Activated naive CD8-positive, alpha-beta T cell (primary cell): ENCODE measurements around the gene NPAS3.

ENCODE experiments used
- H3K27ac Mint-ChIP-seq: one replicate; pipeline ENCODE4 v1.8.0; 2021; ENCODE audit warnings: mixed read lengths
- H3K27me3 Mint-ChIP-seq: one replicate; pipeline ENCODE4 v1.8.0; 2021; ENCODE audit warnings: mixed read lengths
- H3K36me3 Mint-ChIP-seq: one replicate; pipeline ENCODE4 v1.8.0; 2021; ENCODE audit warnings: mixed read lengths
- H3K4me1 Mint-ChIP-seq: one replicate; pipeline ENCODE4 v1.8.0; 2021; ENCODE audit warnings: low read depth, mixed read lengths
- H3K4me3 Mint-ChIP-seq: one replicate; pipeline ENCODE4 v1.8.0; 2021; ENCODE audit warnings: mild to moderate bottlenecking, mixed read lengths
- H3K9me3 Mint-ChIP-seq: one replicate; pipeline ENCODE4 v1.8.0; 2021; ENCODE audit warnings: low read depth, mixed read lengths

Gene NPAS3

DNA sequence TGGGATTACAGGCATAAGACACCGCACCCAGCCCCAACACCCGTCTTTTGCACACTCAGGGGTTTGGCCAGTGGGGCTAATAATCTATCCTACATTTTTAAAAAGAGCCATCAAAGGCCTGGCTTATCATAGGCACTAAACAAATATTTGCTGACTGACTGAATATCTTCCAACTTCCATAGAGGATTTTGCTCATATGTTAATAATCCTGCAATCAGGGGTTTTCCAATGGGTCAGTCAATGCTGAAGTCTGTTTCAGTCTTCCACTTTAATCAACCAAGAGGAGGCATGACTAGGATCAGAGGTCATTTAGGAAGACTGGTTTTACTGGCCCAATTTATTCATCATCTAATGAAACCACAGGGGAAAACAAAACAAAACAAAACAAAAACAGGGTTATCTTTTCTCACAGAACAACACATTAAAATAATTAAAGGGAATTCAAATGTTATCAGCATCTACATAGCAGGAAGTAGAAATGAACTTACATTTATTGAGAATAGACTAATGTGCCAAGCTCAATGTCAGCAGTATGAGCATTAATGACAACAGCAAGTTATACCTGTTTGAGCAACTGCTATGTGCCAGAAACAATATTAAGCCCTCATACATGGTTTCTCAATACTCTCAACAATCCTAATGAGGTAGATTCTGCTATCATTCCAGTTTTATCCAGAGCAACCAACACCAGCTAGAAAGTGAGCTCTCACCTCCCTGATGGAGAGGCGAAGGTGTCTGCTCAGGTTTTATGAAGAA lies 640.0 kb downstream of the NPAS3 start:
- Mint-ChIP-seq H3K27me3 (no peaks in the 10 kb centered on the region), H3K9me3 (no peaks in the 10 kb centered on the region), H3K4me1 (no peaks in the 10 kb centered on the region), H3K36me3 (no peaks in the 10 kb centered on the region), H3K27ac (no peak overlapping the region), H3K4me3 (no peak overlapping the region)

DNA sequence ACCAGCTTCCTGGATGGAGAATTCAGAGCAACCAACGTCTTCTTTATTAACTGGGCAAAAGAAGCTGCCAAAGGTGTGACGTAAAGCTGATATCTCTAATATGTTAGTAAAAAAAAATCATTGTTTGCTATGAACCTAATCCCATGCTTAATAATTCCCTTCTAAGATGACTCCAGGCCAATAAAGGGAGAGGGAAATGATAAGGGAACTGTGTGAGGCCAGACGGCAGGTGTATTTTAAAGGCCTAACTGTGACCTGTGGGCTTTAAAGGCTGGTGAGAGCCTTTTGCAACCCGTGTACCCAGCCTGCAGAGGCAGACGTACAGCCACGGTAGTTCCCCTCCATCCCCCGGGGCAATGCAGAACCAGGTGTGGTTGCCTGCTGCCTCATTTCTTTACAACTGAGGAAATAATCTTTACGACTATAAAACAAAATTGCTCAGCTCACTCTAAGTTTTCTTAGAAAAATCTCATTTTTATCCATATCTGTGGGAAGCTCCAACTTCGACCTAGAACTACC lies 641.6 kb downstream of the NPAS3 start:
- Mint-ChIP-seq H3K27me3 (no peaks in the 10 kb centered on the region), H3K4me1 (no peaks in the 10 kb centered on the region), H3K9me3 (no peaks in the 10 kb centered on the region), H3K36me3 (no peaks in the 10 kb centered on the region), H3K27ac (no peak overlapping the region), H3K4me3 (no peak overlapping the region)

DNA sequence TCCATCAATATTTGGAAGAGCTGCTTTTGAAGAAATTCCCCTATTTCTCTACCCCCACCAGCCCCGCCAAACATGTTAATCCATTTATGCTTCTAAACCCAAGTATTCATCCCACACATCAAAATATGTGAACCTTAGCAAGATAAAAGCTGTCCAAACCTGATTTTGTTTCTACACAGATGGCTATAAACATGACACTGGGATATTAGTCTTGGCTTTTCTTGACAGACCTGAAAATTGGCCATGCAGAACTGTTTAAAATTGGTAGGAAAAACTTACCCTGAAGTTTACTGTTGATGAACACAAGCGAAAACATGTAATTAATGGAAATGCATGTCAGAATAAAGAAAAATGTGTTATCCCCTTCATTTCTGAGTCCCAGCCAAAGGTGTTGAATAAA lies 642.2 kb downstream of the NPAS3 start:
- H3K27ac Mint-ChIP-seq: no peak overlapping the region
- no peaks in the 10 kb centered on the region for H3K36me3 Mint-ChIP-seq
- no peaks in the 10 kb centered on the region for H3K9me3 Mint-ChIP-seq
- no peak overlapping the region for H3K4me3 Mint-ChIP-seq
- no peaks in the 10 kb centered on the region for H3K4me1 Mint-ChIP-seq
- H3K27me3 Mint-ChIP-seq: no peaks in the 10 kb centered on the region

DNA sequence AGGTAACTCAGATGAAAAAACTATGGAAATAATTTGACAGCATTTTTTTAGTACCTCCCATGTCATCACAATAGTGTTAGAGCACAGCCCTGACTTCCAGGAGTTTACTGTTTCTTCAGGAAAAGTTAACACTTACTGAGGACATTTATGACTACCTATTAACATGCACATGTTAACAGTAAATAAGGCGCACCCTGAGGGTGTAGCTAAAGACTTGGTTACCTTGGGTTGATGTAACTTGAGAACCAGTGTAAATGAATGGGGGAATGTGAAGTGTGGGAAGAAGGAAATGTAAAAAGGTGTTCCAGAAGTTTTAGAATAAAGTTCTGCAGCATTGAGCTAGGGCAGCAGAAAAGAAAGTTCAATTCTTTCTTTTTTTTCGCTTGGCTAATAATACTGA lies 646.0 kb downstream of the NPAS3 start:
- Mint-ChIP-seq H3K4me1 (no peaks in the 10 kb centered on the region), H3K9me3 (no peaks in the 10 kb centered on the region), H3K4me3 (no peak overlapping the region), H3K27ac (no peak overlapping the region), H3K36me3 (no peaks in the 10 kb centered on the region), H3K27me3 (no peaks in the 10 kb centered on the region)

DNA sequence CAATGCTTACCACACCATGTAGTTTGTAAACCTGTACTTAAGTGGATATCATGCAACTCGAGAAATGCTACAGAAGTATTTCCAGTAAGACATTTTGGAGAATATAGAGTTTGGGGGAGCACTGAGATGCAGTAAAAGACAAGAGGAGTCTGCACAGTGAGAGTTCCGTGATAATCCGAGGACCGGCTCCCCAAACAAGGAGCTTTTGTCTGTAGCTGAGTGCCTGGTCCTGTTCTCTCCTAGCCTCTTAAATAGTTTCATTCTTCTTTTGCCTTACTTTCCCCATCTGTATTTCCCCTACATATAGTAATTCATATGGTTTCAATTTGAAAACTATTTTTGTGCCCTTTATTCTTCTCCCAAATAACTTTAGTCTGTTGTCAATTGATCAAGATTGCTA lies 648.1 kb downstream of the NPAS3 start:
- Mint-ChIP-seq H3K27me3 (no peaks in the 10 kb centered on the region), H3K27ac (no peak overlapping the region), H3K36me3 (no peaks in the 10 kb centered on the region), H3K4me3 (no peak overlapping the region), H3K4me1 (no peaks in the 10 kb centered on the region), H3K9me3 (no peaks in the 10 kb centered on the region)

DNA sequence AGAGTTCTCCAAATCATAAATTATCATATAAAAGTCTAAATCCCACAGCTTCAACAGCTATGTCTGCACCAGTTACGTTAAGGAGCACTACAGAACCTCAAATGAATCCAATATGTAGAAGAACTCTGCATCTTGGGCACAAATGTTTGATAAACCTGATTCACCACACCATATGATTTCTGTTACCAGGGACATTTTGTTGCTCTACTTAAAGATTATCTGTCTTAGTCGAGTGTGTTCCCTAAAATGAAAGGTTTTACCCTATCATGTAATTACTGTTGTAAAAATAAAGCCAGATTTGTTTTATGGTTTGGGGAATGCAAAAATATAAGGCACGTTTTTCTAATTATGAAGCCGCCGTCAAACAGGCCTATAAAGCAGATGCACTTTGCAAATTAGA lies 649.1 kb downstream of the NPAS3 start:
- H3K4me1 Mint-ChIP-seq: no peaks in the 10 kb centered on the region
- no peak overlapping the region for H3K4me3 Mint-ChIP-seq
- H3K9me3 Mint-ChIP-seq: no peaks in the 10 kb centered on the region
- no peaks in the 10 kb centered on the region for H3K36me3 Mint-ChIP-seq
- H3K27me3 Mint-ChIP-seq: peaks cover 3% of the 10 kb centered on the region
- H3K27ac Mint-ChIP-seq: no peak overlapping the region

DNA sequence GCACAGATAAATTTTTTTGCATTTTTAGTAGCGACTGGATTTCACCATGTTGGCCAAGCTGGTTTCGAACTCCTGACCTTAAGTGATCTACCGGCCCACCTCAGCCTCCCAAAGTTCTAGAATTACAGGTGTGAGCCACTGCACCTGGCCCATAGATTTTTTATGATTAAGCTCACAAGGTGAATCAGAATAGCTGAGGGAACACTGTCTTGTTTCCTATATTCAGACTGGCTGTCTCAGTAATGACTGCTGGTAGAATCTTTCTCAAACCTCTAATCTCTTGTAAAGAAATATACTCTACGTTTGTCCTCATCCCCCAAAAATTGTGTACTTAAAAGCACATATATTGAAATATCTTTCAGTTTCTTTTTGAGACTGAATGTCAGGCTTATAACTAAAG lies 650.1 kb downstream of the NPAS3 start:
- no peaks in the 10 kb centered on the region for H3K4me1 Mint-ChIP-seq
- peaks cover 3% of the 10 kb centered on the region for H3K27me3 Mint-ChIP-seq
- no peak overlapping the region for H3K4me3 Mint-ChIP-seq
- H3K9me3 Mint-ChIP-seq: no peaks in the 10 kb centered on the region
- no peaks in the 10 kb centered on the region for H3K36me3 Mint-ChIP-seq
- H3K27ac Mint-ChIP-seq: no peak overlapping the region

DNA sequence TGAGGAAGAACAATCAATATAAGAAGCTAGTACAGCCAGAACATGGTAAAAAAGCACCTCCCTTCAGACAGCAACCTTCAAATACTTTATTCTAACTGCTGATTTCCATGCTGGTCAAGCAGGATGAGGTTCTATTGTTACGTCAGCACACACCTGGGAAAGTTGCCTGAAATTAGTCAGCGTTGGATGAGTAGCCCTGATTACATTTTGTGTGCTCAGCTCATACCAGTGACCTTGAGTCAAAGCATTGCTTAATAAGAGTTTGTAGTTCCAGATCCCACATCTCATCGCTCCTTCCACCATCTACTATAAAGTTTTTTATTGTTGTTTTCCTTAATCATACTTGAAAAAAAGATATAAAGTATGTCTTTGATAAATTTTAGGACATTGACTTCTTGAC lies 650.7 kb downstream of the NPAS3 start:
- no peaks in the 10 kb centered on the region for H3K36me3 Mint-ChIP-seq
- no peaks in the 10 kb centered on the region for H3K4me1 Mint-ChIP-seq
- H3K27ac Mint-ChIP-seq: no peak overlapping the region
- H3K4me3 Mint-ChIP-seq: no peak overlapping the region
- H3K27me3 Mint-ChIP-seq: peaks cover 3% of the 10 kb centered on the region
- no peaks in the 10 kb centered on the region for H3K9me3 Mint-ChIP-seq

DNA sequence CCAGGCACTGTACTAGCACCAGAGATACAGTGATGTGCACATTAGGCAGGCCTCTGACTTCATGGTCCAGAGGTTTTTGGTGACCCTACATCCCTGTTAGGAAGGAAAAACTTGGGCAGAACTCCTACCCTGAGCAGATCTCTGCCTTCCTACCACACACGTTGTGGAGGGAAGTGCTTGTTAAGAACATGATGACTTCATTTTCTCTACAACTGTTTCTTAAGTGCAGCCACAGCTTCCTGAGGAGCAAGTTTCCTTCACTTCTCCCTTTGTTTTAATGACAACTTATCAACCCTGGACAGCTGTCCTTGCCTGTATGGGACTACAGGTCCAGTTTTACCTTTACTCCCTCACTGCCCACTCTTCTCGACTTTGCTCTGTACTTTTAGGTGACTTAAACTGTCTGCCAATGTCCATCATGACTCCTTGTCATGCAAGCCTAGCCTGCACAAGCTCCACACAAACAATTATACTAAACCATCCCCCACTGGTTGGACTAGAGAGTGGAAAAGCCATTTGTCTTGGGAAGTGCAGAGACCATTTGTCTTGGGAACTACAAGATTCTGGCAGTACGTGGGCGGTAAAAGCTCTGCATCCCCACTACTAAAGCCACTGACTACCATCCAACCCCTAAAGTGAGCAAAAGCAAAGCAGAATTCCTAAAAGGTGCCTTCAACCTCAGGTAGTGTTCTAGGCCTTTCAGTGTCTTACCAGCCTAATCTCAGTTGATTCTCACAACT lies 652.4 kb downstream of the NPAS3 start:
- no peak overlapping the region for H3K27ac Mint-ChIP-seq
- H3K4me3 Mint-ChIP-seq: no peak overlapping the region
- H3K4me1 Mint-ChIP-seq: no peaks in the 10 kb centered on the region
- peaks cover 3% of the 10 kb centered on the region for H3K27me3 Mint-ChIP-seq
- H3K36me3 Mint-ChIP-seq: no peaks in the 10 kb centered on the region
- no peaks in the 10 kb centered on the region for H3K9me3 Mint-ChIP-seq

DNA sequence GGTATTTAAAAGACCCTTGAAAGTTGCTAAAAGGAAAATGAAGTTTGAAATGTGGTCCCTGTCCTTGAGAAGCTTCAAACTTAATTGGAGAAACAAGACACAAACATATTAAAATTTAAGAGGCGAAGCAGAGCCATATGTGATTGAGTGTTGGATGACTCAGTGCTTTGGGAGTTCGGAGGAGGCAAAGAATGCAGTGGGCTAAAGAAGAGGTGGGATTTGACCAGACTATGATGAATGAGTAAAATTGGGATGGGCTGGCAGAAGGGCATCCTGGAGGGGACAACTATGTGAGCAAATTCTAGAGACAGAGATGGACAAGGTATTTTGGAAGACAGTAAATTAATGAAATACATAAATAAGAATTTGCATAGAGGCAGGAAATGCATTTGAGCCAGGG lies 653.6 kb downstream of the NPAS3 start:
- H3K36me3 Mint-ChIP-seq: no peaks in the 10 kb centered on the region
- no peaks in the 10 kb centered on the region for H3K4me1 Mint-ChIP-seq
- no peak overlapping the region for H3K27ac Mint-ChIP-seq
- peaks cover 3% of the 10 kb centered on the region for H3K27me3 Mint-ChIP-seq
- H3K9me3 Mint-ChIP-seq: no peaks in the 10 kb centered on the region
- H3K4me3 Mint-ChIP-seq: no peak overlapping the region

DNA sequence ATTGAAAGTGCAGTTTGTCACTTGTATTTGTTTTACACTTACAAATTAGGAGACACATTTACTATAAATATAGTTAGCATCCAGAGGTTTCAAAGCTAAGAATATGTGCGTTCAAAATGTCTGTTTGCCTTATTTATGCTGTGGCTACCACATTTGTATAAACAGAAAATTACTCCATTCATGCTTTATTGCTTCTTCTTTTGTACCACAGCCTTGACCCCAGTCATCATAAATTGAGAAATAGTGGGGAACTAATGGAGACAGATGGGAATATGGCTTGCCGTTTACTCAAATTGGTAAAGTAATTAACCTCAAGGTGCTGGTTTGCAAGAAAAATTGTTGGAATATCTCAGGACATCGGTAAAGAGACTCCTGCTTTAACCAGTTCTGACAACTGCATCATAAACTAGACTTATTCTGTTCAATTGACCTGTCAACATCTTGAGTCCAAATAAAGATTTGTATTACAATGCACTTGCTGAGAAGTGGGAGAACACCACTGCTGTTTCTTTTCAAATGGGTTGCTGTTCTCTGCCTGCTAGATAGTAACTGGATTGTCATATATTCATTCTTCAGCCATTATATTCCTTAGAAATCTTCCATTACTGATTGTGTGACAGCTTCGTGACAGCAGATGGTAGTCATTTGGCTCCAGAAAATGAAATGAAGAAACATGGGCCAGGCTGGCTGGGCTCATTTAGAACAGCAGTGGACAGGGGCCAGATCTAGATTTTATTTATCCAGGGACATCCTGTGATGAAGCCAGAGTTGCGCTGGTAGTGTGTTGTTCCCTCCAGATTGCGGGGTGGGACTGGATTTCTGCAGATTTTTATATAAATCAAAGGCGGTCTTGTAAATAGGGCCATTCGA lies 657.8 kb downstream of the NPAS3 start:
- peaks cover 8% of the 10 kb centered on the region for H3K27me3 Mint-ChIP-seq
- H3K9me3 Mint-ChIP-seq: no peaks in the 10 kb centered on the region
- no peaks in the 10 kb centered on the region for H3K36me3 Mint-ChIP-seq
- H3K27ac Mint-ChIP-seq: no peak overlapping the region
- H3K4me1 Mint-ChIP-seq: no peaks in the 10 kb centered on the region
- H3K4me3 Mint-ChIP-seq: no peak overlapping the region

DNA sequence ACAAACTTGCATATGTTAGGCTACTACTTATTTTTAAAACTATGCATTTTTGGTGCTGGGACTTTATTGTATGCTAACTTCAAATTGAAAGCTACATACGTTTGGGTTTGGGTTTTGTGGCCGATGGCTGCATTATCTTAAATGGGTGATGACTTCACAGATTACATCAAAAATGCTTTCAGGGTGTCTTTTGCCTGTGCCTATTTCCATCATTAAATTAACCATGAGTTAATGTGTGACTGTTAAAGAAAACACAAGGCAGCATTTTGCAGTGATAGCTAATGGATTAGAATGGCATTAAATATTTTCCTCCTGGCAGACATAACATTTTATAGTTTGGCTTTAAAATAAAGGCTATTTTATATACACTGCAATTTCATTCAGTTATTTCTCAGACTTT lies 659.9 kb downstream of the NPAS3 start:
- H3K27ac Mint-ChIP-seq: no peak overlapping the region
- peaks cover 7% of the 10 kb centered on the region for H3K27me3 Mint-ChIP-seq
- no peaks in the 10 kb centered on the region for H3K9me3 Mint-ChIP-seq
- H3K36me3 Mint-ChIP-seq: no peaks in the 10 kb centered on the region
- H3K4me3 Mint-ChIP-seq: no peak overlapping the region
- no peaks in the 10 kb centered on the region for H3K4me1 Mint-ChIP-seq

DNA sequence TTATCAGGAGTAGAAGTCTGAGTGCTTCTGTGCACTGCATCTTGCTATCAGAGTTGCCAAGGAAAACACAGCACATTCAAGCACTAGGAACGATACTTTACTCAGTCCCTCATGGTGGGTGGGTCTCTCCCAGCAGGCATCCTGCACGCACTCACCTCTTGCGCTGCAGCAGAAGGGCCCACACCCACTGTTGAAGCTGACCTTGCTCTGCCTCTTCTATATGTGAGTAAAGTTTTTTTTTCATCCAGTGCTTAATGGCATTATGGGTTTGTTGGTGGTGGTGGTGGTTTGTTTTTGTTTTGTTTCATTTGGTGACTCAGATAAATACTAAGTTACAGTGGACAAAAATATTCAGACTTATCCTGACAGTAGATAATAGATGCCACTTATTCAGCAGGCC lies 663.7 kb downstream of the NPAS3 start:
- no peaks in the 10 kb centered on the region for H3K4me1 Mint-ChIP-seq
- peaks cover 4% of the 10 kb centered on the region for H3K9me3 Mint-ChIP-seq
- H3K4me3 Mint-ChIP-seq: no peak overlapping the region
- no peaks in the 10 kb centered on the region for H3K36me3 Mint-ChIP-seq
- H3K27ac Mint-ChIP-seq: no peak overlapping the region
- peaks cover 7% of the 10 kb centered on the region for H3K27me3 Mint-ChIP-seq

DNA sequence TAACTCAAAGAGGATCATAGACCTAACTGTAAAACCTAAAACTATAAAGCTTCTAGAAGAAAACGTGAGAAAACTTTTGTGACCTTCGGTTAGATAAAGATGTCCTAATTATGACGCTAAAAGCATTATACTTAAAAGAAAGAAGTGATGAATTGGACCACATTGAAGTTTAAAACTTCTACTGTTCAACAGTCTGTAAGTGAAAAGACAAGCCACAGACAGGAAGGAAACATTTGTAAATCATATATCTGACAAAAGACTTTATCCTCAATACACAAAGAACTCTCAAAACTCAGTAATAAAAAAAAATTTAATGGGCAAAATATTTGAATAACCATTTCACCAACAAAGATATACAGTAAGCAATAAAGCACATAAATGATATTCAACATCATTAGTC lies 667.9 kb downstream of the NPAS3 start:
- H3K4me3 Mint-ChIP-seq: no peak overlapping the region
- no peaks in the 10 kb centered on the region for H3K36me3 Mint-ChIP-seq
- peaks cover 4% of the 10 kb centered on the region for H3K9me3 Mint-ChIP-seq
- H3K27ac Mint-ChIP-seq: no peak overlapping the region
- peaks cover 2% of the 10 kb centered on the region for H3K27me3 Mint-ChIP-seq
- no peaks in the 10 kb centered on the region for H3K4me1 Mint-ChIP-seq

DNA sequence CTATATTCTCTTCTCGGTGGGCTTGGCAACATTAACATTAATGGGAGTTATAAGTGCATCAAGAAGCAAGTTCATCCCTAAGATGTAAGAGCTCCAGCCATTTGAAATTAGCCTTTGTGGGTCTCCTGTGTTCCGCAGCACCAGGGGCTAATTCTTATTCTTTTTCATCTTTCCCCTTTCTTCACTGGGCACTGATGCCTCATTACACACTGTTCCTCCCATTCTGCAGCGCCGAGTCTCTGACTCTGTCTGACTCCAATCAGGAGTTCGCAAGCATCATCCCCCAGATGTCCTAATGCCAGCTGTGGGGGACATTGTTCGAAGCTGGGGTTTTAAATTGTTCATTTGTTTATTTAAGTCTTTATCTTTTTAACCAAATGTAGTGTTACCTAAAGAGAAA lies 670.9 kb downstream of the NPAS3 start:
- peaks cover 4% of the 10 kb centered on the region for H3K9me3 Mint-ChIP-seq
- H3K27ac Mint-ChIP-seq: no peak overlapping the region
- no peaks in the 10 kb centered on the region for H3K27me3 Mint-ChIP-seq
- H3K4me3 Mint-ChIP-seq: no peak overlapping the region
- no peaks in the 10 kb centered on the region for H3K36me3 Mint-ChIP-seq
- no peaks in the 10 kb centered on the region for H3K4me1 Mint-ChIP-seq
